ENCODE results near the gene HVCN1.

- TF ChIP-seq JUN (IDR thresholded peaks at IDR 0.05) = no peak
- no peak for TF ChIP-seq CTCF (IDR thresholded peaks at IDR 0.05)
- TF ChIP-seq RFX5 (IDR thresholded peaks at IDR 0.05) = no peak
- TF ChIP-seq BHLHE40 (IDR thresholded peaks at IDR 0.05; ENCODE audit: low read depth, low read length) = no peak
- TF ChIP-seq EP300 (IDR thresholded peaks at IDR 0.05) = no peak
- no peak for TF ChIP-seq RCOR1 (IDR thresholded peaks at IDR 0.05; ENCODE audit: low read depth, low read length)
Measured at GRCh38 chr12:110661337-110661972, 27.5 kb downstream of the HVCN1 start.
